Panc1 (cell line): ENCODE data around the gene DTNBP1. TPM values are rescaled to one million over a fixed set of nuclear protein-coding genes. Genes with fewer than 3 reads are reported as not detected.

Source experiments
- ATAC-seq: fragments of 200-7000 bp; cut with Tn5 transposase; 2 replicates; pipeline ENCODE4 v1.9.1; 2020; ENCODE audit warnings: mild to moderate bottlenecking, moderate library complexity
- BruUV-seq: library from RNA; stranded (reverse); fragments of 400-500 nt; replicated peaks from 2 replicates; lab custom pipeline; 2021; lab: Mats Ljungman, UMichigan
- CTCF ChIA-PET: fragments of 300-600 bp; sonication (Branson Sonifier 250); formaldehyde crosslinking; loops from one replicate; lab custom pipeline; 2022; ENCODE audit warnings: antibody characterized with exemption; lab: Charles Lee
- POLR2A ChIA-PET: fragments of 300-600 bp; sonication (Branson Sonifier 250); formaldehyde crosslinking; loops from one replicate; lab custom pipeline; 2022; ENCODE audit warnings: antibody characterized with exemption; lab: Charles Lee
- DNase-seq: peaks from one replicate; pipeline ENCODE4 v3.0.0-alpha.2; 2010; ENCODE audit warnings: low read depth, low spot score
- H3K27ac ChIP-seq: 2 replicates; pipeline ENCODE4 v1.5.1; 2011; ENCODE audit warnings: mild to moderate bottlenecking, low read length, inconsistent platforms
- H3K27me3 ChIP-seq: fragments of 200-500 bp; sonication (Bioruptor generic); 2 replicates; pipeline ENCODE4 v1.6.0; 2014; ENCODE audit warnings: low read length, inconsistent platforms; ENCODE audit not compliant: control insufficient read depth, insufficient read depth
- H3K36me3 ChIP-seq: fragments of 200-500 bp; sonication (Bioruptor generic); 2 replicates; pipeline ENCODE4 v1.5.1; 2014; ENCODE audit warnings: inconsistent platforms, mild to moderate bottlenecking, low read length, moderate library complexity; ENCODE audit not compliant: control insufficient read depth, insufficient read depth
- H3K4me1 ChIP-seq: 2 replicates; pipeline ENCODE4 v1.5.1; 2011; ENCODE audit warnings: inconsistent platforms, mild to moderate bottlenecking, low read length, moderate library complexity; ENCODE audit not compliant: control insufficient read depth, insufficient read depth
- H3K4me3 ChIP-seq, 2 experiments: 2 replicates each; pipeline ENCODE4 v1.5.1; 2011 to 2012; ENCODE audit warnings: low read depth in 2 of 2, low read length in 2 of 2, mild to moderate bottlenecking in 2 of 2, inconsistent platforms in 1 of 2, moderate library complexity in 1 of 2
- H3K9me3 ChIP-seq: fragments of 200-500 bp; sonication (Bioruptor generic); 2 replicates; pipeline ENCODE4 v1.5.1; 2014; ENCODE audit warnings: low read depth, mild to moderate bottlenecking, inconsistent platforms, low read length, moderate library complexity; ENCODE audit not compliant: control insufficient read depth, insufficient read depth
- CTCF ChIP-seq: fragments of 450-650 bp; IDR thresholded peaks from 2 replicates; pipeline ENCODE4 v1.5.1; 2017; ENCODE audit warnings: mild to moderate bottlenecking
- POLR2AphosphoS5 ChIP-seq: IDR thresholded peaks from 2 replicates; pipeline ENCODE4 v1.6.1; 2012; ENCODE audit warnings: mild to moderate bottlenecking, low read depth, low read length, moderate library complexity
- REST ChIP-seq, 2 experiments: IDR thresholded peaks; 2 replicates each; pipeline ENCODE4 v1.6.1; 2011 to 2012; ENCODE audit warnings: low read depth in 2 of 2, control low read depth in 1 of 2, low read length in 1 of 2, mild to moderate bottlenecking in 1 of 2, moderate library complexity in 1 of 2; ENCODE audit not compliant: insufficient read depth in 1 of 2
- SIN3A ChIP-seq: IDR thresholded peaks from 2 replicates; pipeline ENCODE4 v1.6.1; 2012; ENCODE audit warnings: low read depth, mild to moderate bottlenecking, low read length, moderate library complexity, borderline replicate concordance; ENCODE audit not compliant: insufficient read depth
- TCF7L2 ChIP-seq: IDR thresholded peaks from 2 replicates; pipeline ENCODE4 v1.6.1; 2011; ENCODE audit warnings: mild to moderate bottlenecking, low read depth, low read length, inconsistent platforms
- in situ Hi-C: cut with HindIII; loops from 2 replicates; pipeline ENCODE4 v1.10.0; 2016; ENCODE audit warnings: low sequenced_read_pairs, low pct_unique_long_range_greater_than_20kb
- intact Hi-C: fragments of 100-400 bp; cut with micrococcal nuclease; formaldehyde crosslinking; loops from one replicate; pipeline ENCODE4 v1.10.0; 2022; ENCODE audit not compliant: unreplicated experiment
- total RNA-seq: library from RNA; stranded (reverse); gene quantifications from one replicate; pipeline ENCODE4 v1.2.1, GENCODE V29; 2021; ENCODE audit not compliant: unreplicated experiment

The DTNBP1 gene
- total RNA-seq, 1 experiment from 2014 or later: 29.3 TPM

GRCh38 chr6:15553736-15554294 is 109.0 kb downstream of the DTNBP1 start:
- TF ChIP-seq SIN3A (no peak), POLR2AphosphoS5 (no peak), REST (IDR thresholded peaks at IDR 0.05; ENCODE audit: insufficient read depth in 1 of 2, low read depth in 2 of 2, low read length in 1 of 2) (no peak), TCF7L2 (no peak)
- Histone ChIP-seq H3K4me1 (no peaks in the 10 kb centered on the region), H3K4me3 (no peak overlapping the region), H3K27me3 (no peaks in the 10 kb centered on the region), H3K36me3 (no peaks in the 10 kb centered on the region), H3K9me3 (no peaks in the 10 kb centered on the region), H3K27ac (no peak overlapping the region)
- in situ Hi-C loops (no loop called here), intact Hi-C loops (no loop called here)
- ChIA-PET POLR2A (interaction anchor here (0.6 kb wide), 1 partner anchor 666 kb away, joined by 3 read pairs; no protein-coding TSS in a partner anchor), CTCF (interaction anchor here (0.7 kb wide), 1 partner anchor 630 kb away, joined by 6 read pairs; no protein-coding TSS in a partner anchor)
- no peak for DNase-seq
- BruUV-seq: no TSS peak
- ATAC-seq: no peak

- CTCF ChIA-PET: interaction anchor here (0.6 kb wide), 1 partner anchor 1633 kb away, joined by 10 read pairs; no protein-coding TSS in a partner anchor
- no peaks in the 10 kb centered on the region for H3K27me3 ChIP-seq
- in situ Hi-C loops: no loop called here
- no peaks in the 10 kb centered on the region for H3K9me3 ChIP-seq
- DNase-seq (no peak), ATAC-seq (no peak)
- TF ChIP-seq REST (IDR thresholded peaks at IDR 0.05; ENCODE audit: insufficient read depth in 1 of 2, low read depth in 2 of 2, low read length in 1 of 2): no peak
- TF ChIP-seq SIN3A: no peak
- no peak for TF ChIP-seq CTCF
- TF ChIP-seq TCF7L2: no peak
- TF ChIP-seq POLR2AphosphoS5: no peak
- no TSS peak for BruUV-seq
- POLR2A ChIA-PET: no interaction called here
- no peak overlapping the region for H3K27ac ChIP-seq
- H3K4me3 ChIP-seq: no peak overlapping the region
- intact Hi-C loops: no loop called here
- H3K36me3 ChIP-seq: no peaks in the 10 kb centered on the region
- H3K4me1 ChIP-seq: no peaks in the 10 kb centered on the region
These were observed 109.8 kb downstream of the DTNBP1 start for GRCh38 chr6:15553031-15553430.
